Measurements from ENCODE around the gene CASK.

CASK gene

DNA sequence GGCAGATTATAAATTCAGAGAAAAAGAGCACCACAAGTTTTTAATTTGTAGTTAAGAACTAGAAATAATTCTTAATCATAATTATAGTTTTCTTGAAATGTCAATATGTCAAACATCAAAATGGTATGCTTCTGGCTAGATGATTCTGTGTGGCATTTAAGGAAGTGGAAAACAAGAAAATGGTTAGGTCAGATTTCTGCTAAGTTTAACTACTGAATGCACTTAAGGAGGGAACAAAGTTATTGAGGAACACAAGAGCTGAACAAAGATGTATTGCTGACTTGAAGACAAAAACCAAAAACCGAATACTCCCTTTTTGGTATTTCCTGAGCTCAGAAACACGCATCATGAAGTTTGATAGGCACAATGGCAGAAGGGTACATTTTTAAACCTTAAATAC lies 293.3 kb downstream of the CASK start:
- POLR2A ChIA-PET = no interaction called here
- no peak for TF ChIP-seq CTCF (IDR thresholded peaks at IDR 0.05; ENCODE audit: control extremely low read depth, extremely low read depth, low read depth, missing control alignments)
- CTCF ChIA-PET = no interaction called here
- DNase-seq (ENCODE audit: extremely low spot score) = no peak

DNA sequence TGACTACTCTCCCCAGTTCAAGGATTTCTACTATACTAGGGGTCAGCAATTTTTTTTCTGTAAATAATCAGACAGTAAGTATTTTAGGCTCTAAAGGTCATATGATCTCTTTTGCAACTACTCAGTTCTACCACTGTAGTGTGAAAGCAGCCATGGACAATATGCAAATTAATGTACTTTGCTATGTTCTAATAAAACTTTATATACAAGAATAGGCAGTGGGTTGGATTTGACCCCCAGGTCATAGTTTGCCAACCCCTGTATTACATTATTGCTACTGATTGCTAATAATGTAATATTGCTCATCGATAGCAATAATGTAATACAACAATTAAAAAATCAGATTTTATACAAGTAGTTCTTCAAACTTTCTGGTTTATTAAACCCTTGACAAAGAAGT lies 293.8 kb downstream of the CASK start:
- TF ChIP-seq CTCF (IDR thresholded peaks at IDR 0.05; ENCODE audit: control extremely low read depth, extremely low read depth, low read depth, missing control alignments) = no peak
- POLR2A ChIA-PET = no interaction called here

DNA sequence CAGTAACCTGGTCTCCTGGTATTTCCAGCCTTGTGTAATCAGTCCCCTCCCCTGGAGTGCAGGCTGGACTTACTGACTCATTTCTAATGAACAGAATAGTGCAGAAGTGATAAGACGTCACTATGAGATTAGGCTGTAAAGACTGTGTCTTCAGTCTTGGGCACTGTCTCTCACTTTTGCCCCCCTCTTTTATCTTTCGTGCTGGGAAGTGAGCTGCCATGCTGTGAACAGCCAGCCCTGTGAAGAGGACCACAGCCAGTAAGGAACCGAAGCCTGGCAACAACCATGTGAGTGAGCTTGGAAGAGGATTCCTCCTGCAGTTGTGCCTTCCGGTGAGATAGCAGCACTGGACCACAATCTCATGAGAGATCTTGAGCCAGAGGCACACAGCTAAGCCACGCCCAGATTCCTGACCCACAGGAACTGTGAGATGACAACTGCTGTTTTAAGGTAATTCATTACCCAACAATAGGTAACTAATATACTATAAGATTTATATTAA lies 302.1 kb downstream of the CASK start:
- POLR2A ChIA-PET = no interaction called here
- TF ChIP-seq CTCF (IDR thresholded peaks at IDR 0.05; ENCODE audit: control extremely low read depth, extremely low read depth, low read depth, missing control alignments) = no peak
- DNase-seq (ENCODE audit: extremely low spot score) = no peak
- CTCF ChIA-PET = no interaction called here

More for the DNA sequence above, 293.8 kb downstream of the CASK start:
- DNase-seq (ENCODE audit: extremely low spot score) = no peak
- CTCF ChIA-PET = no interaction called here

DNA sequence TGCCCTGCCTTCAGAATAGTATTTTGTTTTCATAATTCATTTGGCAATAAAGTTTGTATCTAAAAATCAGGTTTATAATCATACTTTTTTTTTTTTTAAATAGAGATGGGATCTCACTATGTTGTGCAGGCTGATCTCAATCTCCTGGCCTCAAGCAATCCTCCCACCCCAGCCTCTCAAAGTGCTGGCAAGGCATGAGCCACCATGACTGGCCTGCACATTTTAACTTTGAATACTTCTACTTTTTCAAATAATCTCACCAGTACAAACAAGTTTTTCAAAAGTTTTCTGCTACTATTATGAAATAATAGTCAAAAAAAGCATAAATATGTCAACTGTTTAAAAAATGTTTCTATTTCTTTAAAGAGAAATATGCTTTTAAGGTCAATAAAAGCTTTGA lies 304.1 kb downstream of the CASK start:
- TF ChIP-seq CTCF (IDR thresholded peaks at IDR 0.05; ENCODE audit: control extremely low read depth, extremely low read depth, low read depth, missing control alignments) = no peak
- POLR2A ChIA-PET = no interaction called here
- no peak for DNase-seq (ENCODE audit: extremely low spot score)
- CTCF ChIA-PET = no interaction called here

DNA sequence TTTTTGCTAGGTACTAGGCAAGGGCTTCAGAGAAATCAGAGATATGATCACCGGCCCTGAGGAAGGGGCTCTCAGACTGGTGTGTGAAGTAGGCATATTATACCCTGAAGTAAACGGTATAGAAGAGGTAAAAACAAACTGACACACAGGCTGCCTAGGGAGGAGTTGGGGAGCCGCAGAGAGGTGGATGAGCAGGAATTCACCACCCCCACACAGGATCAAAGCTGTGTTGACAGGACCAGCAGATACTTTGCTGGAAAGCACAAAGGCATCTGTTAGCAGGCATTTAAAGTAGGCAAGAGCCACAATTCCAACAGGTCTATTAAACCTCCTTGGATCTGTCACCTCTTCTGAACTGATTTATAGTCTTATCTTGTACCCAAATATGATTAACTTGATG lies 306.4 kb downstream of the CASK start:
- POLR2A ChIA-PET = no interaction called here
- no peak for TF ChIP-seq CTCF (IDR thresholded peaks at IDR 0.05; ENCODE audit: control extremely low read depth, extremely low read depth, low read depth, missing control alignments)
- CTCF ChIA-PET = no interaction called here
- DNase-seq (ENCODE audit: extremely low spot score) = no peak

- POLR2A ChIA-PET = no interaction called here
- TF ChIP-seq CTCF (IDR thresholded peaks at IDR 0.05; ENCODE audit: control extremely low read depth, extremely low read depth, low read depth, missing control alignments) = no peak
- no peak for DNase-seq (ENCODE audit: extremely low spot score)
- CTCF ChIA-PET = interaction anchor here (1.4 kb wide), 1 partner anchor 144 kb away, joined by 3 read pairs; no protein-coding TSS in a partner anchor
These were observed 307.1 kb downstream of the CASK start for GRCh38 chrX:41616255-41616654.

- ChIA-PET CTCF (no interaction called here), POLR2A (no interaction called here)
- TF ChIP-seq CTCF (IDR thresholded peaks at IDR 0.05; ENCODE audit: control extremely low read depth, extremely low read depth, low read depth, missing control alignments) = no peak
- no peak for DNase-seq (ENCODE audit: extremely low spot score)
These were observed 315.1 kb downstream of the CASK start for GRCh38 chrX:41608244-41608643.
